ENCODE results near the gene ELF4. TPM values are rescaled to one million over a fixed set of nuclear protein-coding genes. Genes with fewer than 3 reads are reported as not detected.

The ELF4 gene
- polyA plus RNA-seq, 1 donor from 2014 or later = not detected

DNA sequence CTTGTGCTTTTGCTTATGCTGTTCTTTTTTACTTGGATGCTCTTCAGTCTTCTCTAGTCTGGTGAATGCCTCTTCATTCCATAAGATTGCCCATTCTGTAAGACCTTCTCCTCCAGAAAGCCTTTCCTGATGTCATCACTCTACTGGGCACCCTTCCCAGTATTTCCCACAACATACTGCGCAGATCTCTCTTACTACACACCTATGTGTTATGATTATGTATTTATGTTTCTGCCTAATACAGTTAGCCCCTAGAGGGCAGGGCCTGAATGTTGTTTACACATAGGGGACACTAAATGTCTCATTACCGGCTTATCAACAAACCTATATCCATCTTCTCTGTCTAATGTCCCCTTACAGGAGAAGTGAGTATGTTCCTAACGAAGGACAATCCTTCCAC lies 34.2 kb upstream of the ELF4 start:
- Histone ChIP-seq H3K4me3 (ENCODE audit: low read length) (no peak overlapping the region), H3K36me3 (ENCODE audit: insufficient read depth, low read length) (no peaks in the 10 kb centered on the region), H3K79me2 (replicated peaks; ENCODE audit: insufficient read depth, low read length) (no peaks in the 10 kb centered on the region), H3K27me3 (ENCODE audit: insufficient read depth, low read depth, low read length) (no peaks in the 10 kb centered on the region), H3K9me3 (ENCODE audit: low read length) (no peaks in the 10 kb centered on the region), H4K20me1 (ENCODE audit: insufficient read depth) (no peaks in the 10 kb centered on the region), H2AFZ (ENCODE audit: low read depth, low read length) (no peak overlapping the region), H3F3A (ENCODE audit: insufficient read depth, low read length, poor library complexity, severe bottlenecking) (no peaks in the 10 kb centered on the region), H3K9ac (ENCODE audit: low read length) (no peak overlapping the region), H3K9me2 (ENCODE audit: insufficient read depth, low read length) (no peaks in the 10 kb centered on the region), H3K4me2 (ENCODE audit: low read length) (no peak overlapping the region), H3K27ac (ENCODE audit: low read length) (no peak overlapping the region)
- TF ChIP-seq SMC3 (conservative IDR thresholded peaks at IDR 0.05; ENCODE audit: poor library complexity) = no peak
- no peak for TF ChIP-seq MXI1 (conservative IDR thresholded peaks at IDR 0.05; ENCODE audit: poor library complexity, severe bottlenecking)
- no peak for TF ChIP-seq POLR2AphosphoS5 (IDR thresholded peaks at IDR 0.05)
- TF ChIP-seq EZH2 (IDR thresholded peaks at IDR 0.05; ENCODE audit: borderline replicate concordance, insufficient read depth, low read length, poor library complexity, severe bottlenecking) = no peak
- no peak for TF ChIP-seq TAF1 (IDR thresholded peaks at IDR 0.05; ENCODE audit: low read depth)
- TF ChIP-seq, protein P1, sequence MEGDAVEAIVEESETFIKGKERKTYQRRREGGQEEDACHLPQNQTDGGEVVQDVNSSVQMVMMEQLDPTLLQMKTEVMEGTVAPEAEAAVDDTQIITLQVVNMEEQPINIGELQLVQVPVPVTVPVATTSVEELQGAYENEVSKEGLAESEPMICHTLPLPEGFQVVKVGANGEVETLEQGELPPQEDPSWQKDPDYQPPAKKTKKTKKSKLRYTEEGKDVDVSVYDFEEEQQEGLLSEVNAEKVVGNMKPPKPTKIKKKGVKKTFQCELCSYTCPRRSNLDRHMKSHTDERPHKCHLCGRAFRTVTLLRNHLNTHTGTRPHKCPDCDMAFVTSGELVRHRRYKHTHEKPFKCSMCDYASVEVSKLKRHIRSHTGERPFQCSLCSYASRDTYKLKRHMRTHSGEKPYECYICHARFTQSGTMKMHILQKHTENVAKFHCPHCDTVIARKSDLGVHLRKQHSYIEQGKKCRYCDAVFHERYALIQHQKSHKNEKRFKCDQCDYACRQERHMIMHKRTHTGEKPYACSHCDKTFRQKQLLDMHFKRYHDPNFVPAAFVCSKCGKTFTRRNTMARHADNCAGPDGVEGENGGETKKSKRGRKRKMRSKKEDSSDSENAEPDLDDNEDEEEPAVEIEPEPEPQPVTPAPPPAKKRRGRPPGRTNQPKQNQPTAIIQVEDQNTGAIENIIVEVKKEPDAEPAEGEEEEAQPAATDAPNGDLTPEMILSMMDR (IDR thresholded peaks at IDR 0.05; ENCODE audit: poor library complexity, severe bottlenecking) = no peak
- TF ChIP-seq RAD21 (conservative IDR thresholded peaks at IDR 0.05) = no peak
- TF ChIP-seq, protein P2, sequence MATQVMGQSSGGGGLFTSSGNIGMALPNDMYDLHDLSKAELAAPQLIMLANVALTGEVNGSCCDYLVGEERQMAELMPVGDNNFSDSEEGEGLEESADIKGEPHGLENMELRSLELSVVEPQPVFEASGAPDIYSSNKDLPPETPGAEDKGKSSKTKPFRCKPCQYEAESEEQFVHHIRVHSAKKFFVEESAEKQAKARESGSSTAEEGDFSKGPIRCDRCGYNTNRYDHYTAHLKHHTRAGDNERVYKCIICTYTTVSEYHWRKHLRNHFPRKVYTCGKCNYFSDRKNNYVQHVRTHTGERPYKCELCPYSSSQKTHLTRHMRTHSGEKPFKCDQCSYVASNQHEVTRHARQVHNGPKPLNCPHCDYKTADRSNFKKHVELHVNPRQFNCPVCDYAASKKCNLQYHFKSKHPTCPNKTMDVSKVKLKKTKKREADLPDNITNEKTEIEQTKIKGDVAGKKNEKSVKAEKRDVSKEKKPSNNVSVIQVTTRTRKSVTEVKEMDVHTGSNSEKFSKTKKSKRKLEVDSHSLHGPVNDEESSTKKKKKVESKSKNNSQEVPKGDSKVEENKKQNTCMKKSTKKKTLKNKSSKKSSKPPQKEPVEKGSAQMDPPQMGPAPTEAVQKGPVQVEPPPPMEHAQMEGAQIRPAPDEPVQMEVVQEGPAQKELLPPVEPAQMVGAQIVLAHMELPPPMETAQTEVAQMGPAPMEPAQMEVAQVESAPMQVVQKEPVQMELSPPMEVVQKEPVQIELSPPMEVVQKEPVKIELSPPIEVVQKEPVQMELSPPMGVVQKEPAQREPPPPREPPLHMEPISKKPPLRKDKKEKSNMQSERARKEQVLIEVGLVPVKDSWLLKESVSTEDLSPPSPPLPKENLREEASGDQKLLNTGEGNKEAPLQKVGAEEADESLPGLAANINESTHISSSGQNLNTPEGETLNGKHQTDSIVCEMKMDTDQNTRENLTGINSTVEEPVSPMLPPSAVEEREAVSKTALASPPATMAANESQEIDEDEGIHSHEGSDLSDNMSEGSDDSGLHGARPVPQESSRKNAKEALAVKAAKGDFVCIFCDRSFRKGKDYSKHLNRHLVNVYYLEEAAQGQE (IDR thresholded peaks at IDR 0.05; ENCODE audit: borderline replicate concordance) = no peak
- no peak for TF ChIP-seq EP300 (conservative IDR thresholded peaks at IDR 0.05; ENCODE audit: poor library complexity, severe bottlenecking)

DNA sequence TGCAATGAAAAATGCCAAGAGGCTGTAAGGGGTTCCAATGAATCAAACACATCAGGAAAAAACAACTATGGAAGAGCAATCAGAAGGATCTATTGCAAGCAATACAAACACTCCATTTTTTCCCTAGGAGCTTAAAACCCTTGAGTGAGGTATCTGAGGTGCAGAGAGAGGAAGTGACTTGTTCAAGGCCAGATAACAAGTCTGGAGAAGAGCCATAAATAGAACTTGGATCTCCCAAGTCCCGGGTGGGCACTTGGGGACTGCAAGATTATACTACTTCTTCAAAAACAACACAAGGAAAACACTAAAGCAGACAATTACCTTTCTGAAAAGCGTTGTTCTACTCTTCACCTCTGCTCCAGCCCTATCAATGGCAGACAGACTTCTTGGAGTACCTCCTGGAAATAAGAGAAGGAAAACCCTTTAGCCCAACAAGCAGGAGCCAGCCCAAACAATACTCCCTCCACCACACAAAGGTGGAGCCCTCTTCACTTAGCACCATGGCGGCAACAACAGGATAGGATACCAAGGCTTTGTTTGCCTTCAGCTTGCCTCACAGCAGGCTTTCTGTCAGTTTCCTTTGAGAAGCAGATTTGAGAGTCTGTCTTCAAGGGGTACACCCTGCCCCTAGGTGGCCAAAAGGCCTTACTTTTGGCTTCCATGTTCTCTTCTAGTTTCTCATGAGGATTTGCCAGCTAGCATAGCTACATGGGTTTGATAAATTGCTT lies 29.3 kb upstream of the ELF4 start:
- no peaks in the 10 kb centered on the region for H3K9me3 ChIP-seq (ENCODE audit: low read length)
- TF ChIP-seq POLR2AphosphoS5 (IDR thresholded peaks at IDR 0.05) (no peak), EZH2 (IDR thresholded peaks at IDR 0.05; ENCODE audit: borderline replicate concordance, insufficient read depth, low read length, poor library complexity, severe bottlenecking) (no peak), EP300 (conservative IDR thresholded peaks at IDR 0.05; ENCODE audit: poor library complexity, severe bottlenecking) (no peak), MXI1 (conservative IDR thresholded peaks at IDR 0.05; ENCODE audit: poor library complexity, severe bottlenecking) (no peak), RAD21 (conservative IDR thresholded peaks at IDR 0.05) (no peak), TAF1 (IDR thresholded peaks at IDR 0.05; ENCODE audit: low read depth) (no peak), SMC3 (conservative IDR thresholded peaks at IDR 0.05; ENCODE audit: poor library complexity) (no peak)
- no peaks in the 10 kb centered on the region for H3K79me2 ChIP-seq (replicated peaks; ENCODE audit: insufficient read depth, low read length)
- no peaks in the 10 kb centered on the region for H3K27me3 ChIP-seq (ENCODE audit: insufficient read depth, low read depth, low read length)
- H2AFZ ChIP-seq (ENCODE audit: low read depth, low read length) = no peak overlapping the region
- H3K4me2 ChIP-seq (ENCODE audit: low read length) = no peak overlapping the region
- H3K27ac ChIP-seq (ENCODE audit: low read length) = no peak overlapping the region
- H3F3A ChIP-seq (ENCODE audit: insufficient read depth, low read length, poor library complexity, severe bottlenecking) = no peaks in the 10 kb centered on the region
- H3K36me3 ChIP-seq (ENCODE audit: insufficient read depth, low read length) = no peaks in the 10 kb centered on the region
- H3K9ac ChIP-seq (ENCODE audit: low read length) = no peak overlapping the region
- H3K9me2 ChIP-seq (ENCODE audit: insufficient read depth, low read length) = no peaks in the 10 kb centered on the region
- no peaks in the 10 kb centered on the region for H4K20me1 ChIP-seq (ENCODE audit: insufficient read depth)
- no peak overlapping the region for H3K4me3 ChIP-seq (ENCODE audit: low read length)

All from neural cell (in vitro differentiated cells).